B cell (primary cell): ENCODE results near the gene ZFP28.

Experiments used
- EZH2 ChIP-seq: IDR thresholded peaks from 2 replicates; pipeline ENCODE4 v1.6.1; 2012; ENCODE audit warnings: borderline replicate concordance, low read depth, mild to moderate bottlenecking, moderate library complexity, low read length; ENCODE audit not compliant: insufficient read depth, poor library complexity, severe bottlenecking
- TF ChIP-seq, protein P1 (sequence below): fragments of 200-600 bp; IDR thresholded peaks from one replicate; pipeline ENCODE4 v1.8.0; 2022; ENCODE audit warnings: antibody characterized with exemption, mild to moderate bottlenecking

DNA sequence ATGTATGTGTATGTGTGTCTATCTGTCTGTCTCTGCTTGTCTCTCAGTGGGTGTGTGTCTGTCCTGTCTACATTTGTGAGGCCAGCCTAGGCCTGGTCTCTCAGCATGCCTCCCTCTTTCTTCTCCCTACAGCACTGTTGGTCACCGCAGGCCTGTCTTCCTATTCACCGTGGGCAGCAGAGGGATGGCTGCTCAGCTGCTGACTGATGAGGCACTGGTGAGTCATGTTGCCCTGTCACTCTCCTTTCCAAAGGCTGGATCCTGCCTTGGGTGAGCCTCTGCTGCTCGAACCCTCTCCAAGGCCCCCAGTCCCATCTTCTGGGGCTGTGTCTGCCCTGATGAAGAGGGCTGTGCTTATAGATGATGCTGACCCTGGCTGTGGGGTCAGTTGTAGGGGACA, 62.6 kb downstream of the ZFP28 start:
- TF ChIP-seq, protein P1, sequence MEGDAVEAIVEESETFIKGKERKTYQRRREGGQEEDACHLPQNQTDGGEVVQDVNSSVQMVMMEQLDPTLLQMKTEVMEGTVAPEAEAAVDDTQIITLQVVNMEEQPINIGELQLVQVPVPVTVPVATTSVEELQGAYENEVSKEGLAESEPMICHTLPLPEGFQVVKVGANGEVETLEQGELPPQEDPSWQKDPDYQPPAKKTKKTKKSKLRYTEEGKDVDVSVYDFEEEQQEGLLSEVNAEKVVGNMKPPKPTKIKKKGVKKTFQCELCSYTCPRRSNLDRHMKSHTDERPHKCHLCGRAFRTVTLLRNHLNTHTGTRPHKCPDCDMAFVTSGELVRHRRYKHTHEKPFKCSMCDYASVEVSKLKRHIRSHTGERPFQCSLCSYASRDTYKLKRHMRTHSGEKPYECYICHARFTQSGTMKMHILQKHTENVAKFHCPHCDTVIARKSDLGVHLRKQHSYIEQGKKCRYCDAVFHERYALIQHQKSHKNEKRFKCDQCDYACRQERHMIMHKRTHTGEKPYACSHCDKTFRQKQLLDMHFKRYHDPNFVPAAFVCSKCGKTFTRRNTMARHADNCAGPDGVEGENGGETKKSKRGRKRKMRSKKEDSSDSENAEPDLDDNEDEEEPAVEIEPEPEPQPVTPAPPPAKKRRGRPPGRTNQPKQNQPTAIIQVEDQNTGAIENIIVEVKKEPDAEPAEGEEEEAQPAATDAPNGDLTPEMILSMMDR = no peak
- no peak for TF ChIP-seq EZH2
